DMS153 (cell line): ENCODE data around the gene SNAPIN.
A peak's percentile ranks its signal among the peaks of the same experiment; 100 is the strongest.
"Not testable (repeated sequence)": the region's sequence is repeated elsewhere in the genome, so short reads cannot be mapped to it uniquely, and the experiment has no call there.

Experiments
- DNase-seq: peaks from one replicate; lab custom pipeline; 2025; lab: John Stamatoyannopoulos, UW

SNAPIN gene

DNA sequence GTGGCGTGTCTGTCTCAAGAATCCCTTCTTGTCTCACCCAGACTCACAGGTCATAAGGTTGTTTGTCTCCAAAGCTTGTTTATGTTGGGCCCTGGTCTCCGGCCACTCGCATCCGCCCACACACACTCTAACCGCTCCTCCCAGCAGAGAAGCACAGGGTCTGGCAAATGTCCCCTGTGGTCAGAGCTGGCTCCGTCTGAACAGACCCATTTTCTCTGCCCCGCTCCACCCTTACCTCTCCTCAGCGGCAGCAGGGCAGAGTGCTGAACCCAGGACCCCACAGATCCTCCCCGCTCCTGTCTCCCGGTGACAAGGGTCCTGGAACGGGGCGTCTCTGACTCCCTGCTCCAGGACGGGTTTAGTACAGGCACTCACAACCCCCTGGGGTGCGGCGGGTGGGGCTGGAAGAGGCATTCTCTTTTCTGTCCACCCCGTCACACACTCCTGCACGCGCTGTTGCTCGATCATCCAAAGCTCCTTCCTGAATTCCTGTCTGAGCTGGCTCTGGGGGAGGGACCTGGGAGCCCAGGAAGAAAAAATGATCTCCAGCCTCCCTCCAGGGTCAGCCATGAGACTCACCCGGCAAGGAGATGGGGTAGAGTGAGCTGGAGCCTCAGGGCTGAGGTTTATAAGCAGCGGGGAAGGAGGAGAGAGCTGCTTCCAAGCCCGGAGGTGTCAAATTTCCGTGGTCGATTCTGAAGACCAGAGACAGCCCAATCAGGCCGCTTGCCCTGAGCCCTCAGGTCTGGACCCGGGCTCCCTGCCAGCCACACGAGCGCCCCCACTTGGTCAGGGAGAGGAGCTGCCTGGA is 31.4 kb upstream of the SNAPIN start, which contains the start of gene S100A13:
Gene S100A13, minus strand, starts transcription at position 602 of the 811 bp plus-strand sequence. CDS start 1,033 bp downstream, outside the sequence.
- DNase-seq: peak; percentile 87

DNA sequence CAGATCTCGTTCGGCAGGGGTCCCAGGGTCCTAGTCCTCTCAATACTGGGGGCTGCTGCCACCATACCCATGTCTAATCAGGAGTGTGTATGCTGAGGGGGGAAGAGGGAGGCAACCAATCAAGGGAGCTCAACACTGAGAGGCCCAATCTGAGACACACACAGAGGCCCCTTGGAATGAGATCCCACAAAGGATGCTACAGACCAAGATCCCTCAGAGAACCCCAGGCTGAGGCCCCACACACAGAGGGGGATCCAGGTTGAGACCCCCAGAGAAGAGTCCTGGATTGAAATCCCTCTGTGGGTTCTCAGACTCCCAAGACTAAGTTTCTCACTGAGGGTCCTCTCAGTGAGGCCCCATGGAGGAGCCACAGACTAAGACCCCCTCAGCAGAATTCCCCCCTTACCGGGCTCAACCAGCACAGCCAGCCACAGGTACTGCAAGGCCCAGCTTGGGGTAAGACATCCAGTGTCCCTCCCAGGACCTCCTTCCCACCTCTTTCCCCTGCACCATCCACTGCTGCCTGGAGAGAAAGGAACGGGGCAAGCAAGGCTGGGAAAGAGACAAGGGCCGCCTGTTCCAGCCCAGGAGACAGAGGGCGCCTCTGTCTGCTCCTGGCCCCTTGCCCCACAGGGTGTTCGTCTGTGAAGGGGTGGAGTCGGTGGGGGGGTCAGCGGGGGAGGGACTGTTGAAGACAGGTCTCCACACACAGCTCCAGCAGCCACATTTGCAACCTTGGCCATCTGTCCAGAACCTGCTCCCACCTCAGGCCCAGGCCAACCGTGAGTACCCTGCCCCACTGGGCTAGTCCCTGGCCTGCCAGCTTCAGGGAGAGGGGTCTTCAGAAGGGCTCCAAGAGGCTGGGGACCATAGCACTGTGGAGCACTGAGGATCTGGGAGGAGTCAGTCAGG is 30.5 kb upstream of the SNAPIN start, which contains the start of gene S100A1:
Gene S100A1, plus strand, starts transcription at position 720 of the 912 bp plus-strand sequence. CDS start 2,088 bp downstream, outside the sequence.
- DNase-seq: no peak

DNA sequence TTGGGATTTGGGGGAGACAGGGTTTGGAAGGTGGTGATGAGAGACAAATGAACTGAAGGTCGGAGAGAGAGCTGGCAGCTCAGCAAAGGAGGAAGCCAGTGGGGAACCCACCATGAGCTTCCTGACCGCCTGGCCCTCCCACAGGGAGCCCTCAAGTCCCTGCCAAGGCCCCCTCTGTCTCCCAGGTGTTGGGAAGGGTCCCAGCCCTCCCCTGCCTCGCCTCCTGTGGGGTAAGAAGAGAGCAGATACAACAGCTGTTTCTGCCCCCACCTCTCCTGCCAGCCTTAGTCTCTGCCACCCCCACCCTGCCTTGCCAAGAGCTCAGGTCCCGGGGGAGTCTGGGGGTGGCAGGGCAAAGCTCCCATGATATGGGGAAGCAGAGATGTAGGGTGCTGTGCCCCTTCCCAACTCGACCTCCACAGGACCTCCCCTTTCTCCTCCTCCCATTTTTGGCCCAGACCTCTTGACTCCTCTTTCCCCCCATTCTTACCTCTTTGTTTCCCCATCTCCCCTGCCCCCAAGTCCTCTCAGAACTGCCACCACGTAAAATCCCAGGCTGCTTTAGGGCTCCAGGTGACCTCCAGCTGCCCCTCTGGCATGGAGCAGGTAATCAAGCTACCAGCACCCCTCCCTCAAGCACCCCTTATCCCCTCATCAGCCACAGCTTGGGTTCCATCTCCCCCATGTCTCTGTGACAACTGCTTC is 29.7 kb upstream of the SNAPIN start:
- DNase-seq: no peak

DNA sequence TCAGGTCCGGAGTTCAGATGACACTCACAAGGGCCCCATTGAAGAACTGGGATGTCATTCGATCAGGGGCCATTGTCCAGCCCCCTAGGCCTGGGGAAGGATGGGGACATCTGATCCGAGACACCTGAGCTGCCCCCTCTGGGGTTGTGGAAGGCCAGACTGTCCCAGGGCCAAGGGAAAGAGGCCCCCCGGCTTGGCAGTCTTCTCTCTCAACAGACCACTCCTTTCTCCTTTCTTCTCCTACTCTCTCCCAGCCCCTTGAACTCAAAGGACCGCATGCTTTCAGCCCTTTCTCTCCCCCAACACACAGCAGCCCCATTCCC is 29.2 kb upstream of the SNAPIN start:
- DNase-seq: no peak

DNA sequence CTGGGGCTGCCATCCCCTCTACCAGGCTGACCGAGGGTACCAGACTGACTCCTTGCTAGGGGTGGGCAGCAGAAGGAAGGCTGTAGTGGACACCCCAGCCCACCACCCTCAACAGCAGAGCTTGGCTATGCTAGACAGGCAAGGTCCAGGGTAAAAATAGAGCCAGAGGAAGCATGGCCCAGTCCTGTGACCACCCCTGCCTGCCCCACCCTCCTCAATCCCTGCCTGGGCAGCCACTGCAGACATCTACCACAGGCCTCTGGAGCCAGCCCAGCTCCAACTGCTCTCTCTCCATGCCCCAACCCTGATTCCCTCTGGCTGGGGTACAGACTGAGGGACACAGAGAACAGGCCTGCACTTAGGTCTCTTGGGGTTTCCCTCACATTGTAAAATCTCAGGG is 28.5 kb upstream of the SNAPIN start:
- no peak for DNase-seq

DNA sequence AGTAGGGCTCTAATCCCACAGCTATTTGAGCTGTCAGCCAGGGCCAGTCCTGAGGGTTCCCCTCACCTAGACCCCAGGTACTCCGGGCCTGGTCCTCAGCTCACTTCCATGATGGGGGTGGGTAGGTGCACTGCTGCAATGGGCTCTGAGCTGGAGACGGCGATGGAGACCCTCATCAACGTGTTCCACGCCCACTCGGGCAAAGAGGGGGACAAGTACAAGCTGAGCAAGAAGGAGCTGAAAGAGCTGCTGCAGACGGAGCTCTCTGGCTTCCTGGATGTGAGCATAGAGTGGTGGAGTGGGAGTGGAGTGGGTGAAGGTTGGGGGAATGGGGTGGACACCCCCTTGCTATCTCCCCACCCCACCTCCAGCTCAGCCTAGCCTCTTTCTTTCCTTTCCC is 28.1 kb upstream of the SNAPIN start:
- DNase-seq: no peak

DNA sequence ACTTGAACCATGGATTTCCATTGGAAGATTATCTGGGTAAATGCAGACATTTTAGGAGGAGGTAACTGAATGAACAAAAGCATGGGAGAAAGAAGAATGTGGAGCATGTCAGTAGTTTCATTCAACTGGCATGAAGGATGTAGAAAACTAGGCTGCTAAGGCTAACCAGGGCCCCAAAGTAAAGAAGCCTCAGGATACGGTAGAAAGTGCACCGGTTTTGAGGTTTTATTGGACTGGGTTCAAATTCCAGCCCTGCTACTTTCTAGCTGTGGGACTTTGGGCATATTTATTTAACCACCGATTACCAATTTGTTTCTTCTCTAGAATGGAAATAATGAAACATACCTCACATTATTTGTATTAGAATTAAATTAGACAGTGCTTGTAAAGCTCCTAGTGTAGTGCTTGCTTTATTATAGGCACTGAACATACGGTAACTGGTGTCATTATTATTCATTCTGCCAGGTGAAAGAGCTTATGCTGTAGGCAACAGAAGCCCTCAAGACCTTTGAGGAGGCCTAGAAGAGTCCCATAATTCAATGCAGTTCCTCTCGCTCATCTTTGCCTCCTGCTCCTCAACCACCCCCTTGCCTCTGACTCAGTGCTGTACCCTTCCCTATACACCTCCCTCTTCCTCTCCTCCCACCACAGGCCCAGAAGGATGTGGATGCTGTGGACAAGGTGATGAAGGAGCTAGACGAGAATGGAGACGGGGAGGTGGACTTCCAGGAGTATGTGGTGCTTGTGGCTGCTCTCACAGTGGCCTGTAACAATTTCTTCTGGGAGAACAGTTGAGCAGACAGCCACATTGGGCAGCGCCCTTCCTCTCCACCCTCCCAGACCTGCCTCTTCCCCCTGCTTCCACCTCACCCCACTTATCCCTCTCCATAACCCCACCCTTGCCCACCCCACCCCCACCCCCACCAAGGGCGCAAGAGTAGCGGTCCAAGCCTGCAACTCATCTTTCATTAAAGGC is 27.2 kb upstream of the SNAPIN start:
- DNase-seq: no peak

DNA sequence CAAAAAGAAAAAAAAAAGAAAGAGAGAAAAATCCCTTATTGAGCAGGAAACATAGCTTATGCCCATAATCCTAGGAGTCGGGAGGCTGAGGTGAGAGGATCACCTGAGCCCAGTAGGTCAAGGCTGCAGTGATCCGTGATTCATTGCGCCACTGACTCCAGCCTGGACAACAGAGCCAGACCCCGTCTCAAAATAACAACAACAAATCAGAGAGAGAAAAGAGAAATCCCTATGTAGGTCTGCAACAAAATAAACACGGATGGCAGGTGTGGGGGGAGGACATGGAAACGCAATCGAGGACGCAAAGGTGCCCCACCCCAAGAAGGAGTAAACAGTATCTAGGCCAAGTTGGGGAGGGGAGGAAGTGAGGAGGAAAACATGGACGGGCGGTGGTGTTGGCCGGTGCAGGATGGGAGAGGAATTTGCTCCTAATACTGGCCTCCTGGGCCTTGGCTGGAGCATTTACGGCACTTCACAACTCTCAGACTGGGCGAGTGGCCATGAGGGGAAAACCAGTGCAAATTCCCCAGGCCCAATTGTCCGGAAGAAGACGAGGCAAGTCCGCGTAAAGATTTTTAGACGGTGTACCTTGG is 25.2 kb upstream of the SNAPIN start:
- peak; percentile 15 for DNase-seq

DNA sequence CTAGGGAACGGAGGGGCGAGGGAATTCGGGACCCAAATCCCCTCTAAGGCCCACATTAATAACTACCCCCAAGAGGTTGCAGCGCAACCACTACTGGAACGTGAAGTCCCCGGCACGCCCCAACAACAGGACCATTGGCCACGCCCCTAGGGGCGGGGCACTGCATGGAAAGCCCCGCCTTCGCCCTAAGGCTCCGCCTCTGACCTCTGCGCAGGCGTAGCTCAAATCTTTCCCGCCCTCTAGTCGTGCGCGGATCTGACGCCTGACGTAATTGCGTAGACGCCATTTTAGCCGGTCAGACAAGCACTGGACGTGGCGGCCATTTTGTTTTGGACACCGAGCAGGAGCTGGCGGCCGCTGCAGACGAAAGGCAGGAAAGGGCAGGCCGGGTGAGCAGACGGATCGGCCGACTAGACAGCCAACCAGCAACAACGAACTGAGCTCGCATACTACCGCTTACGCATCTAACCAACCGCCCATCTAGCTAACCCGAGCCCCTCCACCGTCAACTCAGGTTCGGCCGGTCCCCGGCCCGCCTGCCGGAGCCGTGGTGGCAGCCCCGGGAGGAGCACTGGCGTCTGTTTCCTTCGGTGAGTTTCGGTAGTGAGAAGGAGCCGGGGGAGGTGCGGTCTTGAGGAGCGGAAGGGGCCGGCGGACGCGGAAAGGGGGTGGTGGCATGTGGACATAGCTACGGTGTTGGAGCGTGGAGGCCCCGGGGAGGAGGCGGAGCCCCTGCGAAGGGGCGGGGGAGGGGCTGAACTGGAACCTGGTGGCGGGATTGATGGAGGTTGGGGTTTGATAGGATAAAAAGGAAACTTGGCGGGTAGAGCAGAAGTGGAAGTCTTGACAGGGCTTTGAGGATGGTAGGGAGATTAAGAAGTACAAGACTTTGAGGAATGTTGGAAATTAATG is 24.5 kb upstream of the SNAPIN start, which contains the start of gene CHTOP:
Gene CHTOP, plus strand, starts transcription at position 313 of the 912 bp plus-strand sequence. CDS start 2,523 bp downstream, outside the sequence.
- peak; percentile 98 for DNase-seq

DNA sequence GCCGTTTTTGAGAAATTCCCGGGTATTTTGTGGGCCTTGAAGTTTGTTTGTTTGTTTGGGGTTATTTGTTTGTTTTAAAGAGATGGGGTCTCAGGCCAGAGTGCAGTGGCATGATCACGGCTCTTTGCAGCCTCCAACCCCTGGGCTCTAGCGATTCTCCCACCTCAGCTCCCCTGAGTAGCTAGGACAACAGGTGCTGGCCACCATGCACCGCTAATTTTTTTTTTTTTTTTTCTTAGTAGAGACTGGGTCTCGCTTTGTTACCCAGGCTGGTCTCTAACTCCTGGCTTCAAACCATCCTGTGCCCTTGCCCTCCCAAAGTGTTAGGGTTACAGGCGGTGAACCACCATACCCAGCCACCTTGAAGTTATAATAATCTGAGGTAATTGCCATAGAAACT is 22.6 kb upstream of the SNAPIN start:
- no peak for DNase-seq

DNA sequence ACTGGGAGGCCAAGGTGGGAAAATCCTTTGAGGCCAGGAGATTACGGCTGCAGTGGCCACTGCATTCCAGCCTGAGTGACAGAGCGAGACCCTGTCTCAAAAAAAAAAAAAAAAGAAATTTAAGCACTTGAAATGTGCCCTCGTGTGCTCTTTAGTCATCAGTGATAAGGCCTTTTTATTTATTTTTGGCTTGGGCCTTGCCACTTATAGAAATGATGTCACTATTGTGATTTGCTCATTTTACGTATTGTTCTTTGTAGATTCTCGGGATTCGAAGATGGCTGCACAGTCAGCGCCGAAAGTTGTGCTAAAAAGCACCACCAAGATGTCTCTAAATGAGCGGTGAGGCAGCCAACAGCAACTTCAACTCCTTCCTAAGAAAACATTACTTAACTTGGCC is 22.2 kb upstream of the SNAPIN start:
- DNase-seq: no peak

DNA sequence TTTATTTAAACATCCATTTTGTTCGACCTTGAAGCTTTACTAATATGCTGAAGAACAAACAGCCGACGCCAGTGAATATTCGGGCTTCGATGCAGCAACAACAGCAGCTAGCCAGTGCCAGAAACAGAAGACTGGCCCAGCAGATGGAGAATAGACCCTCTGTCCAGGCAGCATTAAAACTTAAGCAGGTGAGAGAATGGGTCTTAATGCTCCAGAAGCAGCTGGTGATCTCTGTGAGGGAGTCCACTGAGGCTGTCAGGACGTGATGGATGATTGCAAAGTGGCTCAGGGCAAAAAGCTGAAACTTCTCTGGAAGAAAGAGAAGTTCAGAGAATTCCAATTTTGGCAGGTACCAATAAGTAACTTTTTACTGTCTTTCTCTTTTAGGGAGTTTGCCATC is 20.2 kb upstream of the SNAPIN start:
- no peak for DNase-seq

DNA sequence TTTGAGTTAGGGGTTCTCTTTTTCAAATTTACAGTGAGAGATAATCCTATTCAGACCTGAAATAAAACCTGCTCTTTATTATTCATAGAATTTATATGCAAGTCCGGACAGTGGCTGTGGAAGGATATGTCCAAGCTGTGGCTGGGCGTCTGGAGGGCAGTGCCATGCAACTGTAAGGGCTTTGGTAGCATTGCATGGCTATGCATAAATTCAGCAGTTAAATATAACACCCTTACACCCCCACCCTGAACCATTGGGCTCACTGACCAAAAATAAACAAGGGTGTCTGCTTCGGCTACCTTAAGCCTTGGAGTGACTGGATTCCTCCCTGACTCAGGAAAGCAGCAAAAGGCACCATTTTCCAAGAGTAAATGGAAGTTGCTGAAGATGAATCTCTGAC is 19.2 kb upstream of the SNAPIN start:
- DNase-seq: no peak

DNA sequence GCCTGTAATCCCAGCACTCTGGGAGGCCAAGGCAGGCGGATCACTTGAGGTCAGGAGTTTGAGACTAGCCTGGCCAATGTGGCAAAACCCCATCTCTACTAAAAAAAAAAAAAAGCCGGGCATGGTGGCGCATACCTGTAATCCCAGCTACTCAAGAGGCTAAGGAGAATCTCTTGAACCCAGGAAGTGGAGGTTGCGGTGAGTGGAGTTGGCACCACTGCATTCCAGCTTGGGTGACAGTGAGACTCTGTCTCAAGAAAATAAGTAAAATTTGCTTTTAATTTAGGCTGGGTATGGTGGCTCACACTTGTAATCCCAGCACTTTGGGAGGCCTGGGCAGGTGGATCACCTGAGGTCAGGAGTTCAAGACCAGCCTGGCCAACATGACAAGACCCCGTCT is 18.3 kb upstream of the SNAPIN start:
- DNase-seq: not testable (repeated sequence)

DNA sequence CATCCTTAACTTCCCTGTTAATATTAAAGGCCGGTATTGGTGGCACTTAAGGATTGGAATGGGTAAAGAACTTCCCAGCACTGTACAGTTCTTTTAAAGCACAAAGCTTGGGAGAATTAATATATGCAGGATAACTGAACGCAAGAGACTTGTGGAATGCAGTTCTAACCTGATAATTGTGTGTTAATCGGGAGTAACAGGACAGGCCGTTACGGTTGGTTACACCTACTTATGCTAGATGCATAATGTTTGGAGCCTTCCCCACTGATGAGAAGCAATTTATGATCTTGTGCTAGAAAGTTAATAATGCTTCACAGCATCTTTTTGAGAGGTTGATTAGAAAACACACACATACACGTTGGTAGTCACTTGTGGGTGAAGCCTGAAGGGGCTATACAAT is 17.6 kb upstream of the SNAPIN start:
- DNase-seq: no peak

DNA sequence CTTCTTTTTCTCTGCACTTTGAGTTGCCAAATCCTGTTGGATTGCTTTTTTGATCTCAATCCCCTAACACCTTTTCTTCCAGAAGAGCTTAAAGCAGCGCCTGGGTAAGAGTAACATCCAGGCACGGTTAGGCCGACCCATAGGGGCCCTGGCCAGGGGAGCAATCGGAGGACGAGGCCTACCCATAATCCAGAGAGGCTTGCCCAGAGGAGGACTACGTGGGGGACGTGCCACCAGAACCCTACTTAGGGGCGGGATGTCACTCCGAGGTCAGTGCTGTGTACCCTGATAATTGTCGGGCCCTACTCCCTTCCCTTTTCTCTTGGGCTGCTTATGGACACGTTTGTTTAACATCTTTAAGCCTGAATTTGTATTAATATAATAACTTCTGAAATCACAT is 16.3 kb upstream of the SNAPIN start:
- no peak for DNase-seq

DNA sequence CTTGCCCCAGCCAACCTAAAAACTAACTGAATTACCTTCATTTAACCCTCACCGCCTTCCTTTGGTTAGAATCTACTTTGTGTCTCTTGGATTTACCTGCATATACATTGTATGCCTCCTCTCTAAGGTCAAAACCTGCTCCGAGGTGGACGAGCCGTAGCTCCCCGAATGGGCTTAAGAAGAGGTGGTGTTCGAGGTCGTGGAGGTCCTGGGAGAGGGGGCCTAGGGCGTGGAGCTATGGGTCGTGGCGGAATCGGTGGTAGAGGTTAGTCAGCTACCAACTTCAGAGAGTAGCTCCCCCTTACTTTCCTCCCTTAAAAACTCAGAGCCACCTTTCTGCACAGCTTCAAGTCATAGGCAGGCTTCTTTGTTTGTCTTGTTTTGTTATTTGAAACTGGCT is 15.4 kb upstream of the SNAPIN start:
- DNase-seq: no peak

DNA sequence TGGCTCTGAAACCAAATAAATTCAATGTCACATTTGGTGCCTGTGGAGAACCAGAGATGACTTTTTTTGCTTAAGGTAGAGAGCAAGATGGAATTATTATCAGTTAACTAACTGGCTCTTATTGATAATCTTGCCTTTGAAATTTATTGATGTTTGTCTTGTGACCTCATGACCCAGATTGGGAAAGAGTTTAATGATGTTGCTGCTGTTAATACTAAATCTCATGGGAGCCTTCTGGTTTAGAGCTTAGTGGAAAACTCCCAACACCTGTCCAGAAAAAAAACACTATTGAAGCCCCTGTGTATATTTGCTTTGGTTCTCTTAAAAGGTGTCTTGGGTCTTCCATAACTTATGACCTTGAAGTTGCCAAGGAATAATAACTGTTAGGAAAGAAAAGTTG is 14.7 kb upstream of the SNAPIN start:
- no peak for DNase-seq

DNA sequence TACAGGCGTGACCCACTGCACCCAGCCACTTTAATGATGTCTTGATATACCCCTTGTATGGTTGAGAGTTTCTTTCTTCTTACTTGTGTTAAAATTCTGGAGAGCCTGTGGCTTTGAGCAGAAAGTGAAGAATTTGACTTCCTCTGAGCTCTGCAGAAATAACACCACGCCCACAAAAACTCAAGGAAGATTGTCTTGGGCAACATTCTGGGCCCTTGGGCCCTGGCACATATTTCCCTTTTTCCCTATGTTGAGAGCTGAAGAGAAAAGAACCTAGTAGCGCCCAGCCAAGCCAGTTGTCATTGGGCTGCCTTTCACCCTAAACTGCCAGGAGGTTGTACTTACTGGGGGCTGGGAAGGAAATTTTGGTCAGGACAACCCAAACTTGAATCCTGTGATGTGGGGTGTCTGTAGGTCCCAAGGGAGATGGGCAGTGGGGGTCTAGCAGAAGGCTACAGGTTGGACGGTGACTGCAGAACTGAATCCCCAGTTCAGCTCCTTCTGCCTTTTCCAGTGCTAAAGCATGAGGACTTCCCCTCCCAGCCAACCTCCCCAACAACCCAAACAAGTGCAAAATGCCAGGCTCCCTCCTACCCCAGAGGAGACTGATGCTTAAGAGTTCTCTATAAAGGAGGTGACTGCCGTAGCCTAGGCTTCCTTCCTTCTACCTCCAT is 11.7 kb upstream of the SNAPIN start:
- no peak for DNase-seq
